Upper lobe of right lung (tissue), 1 donor: Measurements from ENCODE around the gene EPOP. TPM values are rescaled to one million over a fixed set of nuclear protein-coding genes. Genes with fewer than 3 reads are reported as not detected.
A peak's percentile ranks its signal among the peaks of the same experiment; 100 is the strongest.

Experiments used
- ATAC-seq: fragments of 200-7000 bp; cut with Tn5 transposase; one replicate; pipeline ENCODE4 v1.9.1; 2020; ENCODE audit warnings: mild to moderate bottlenecking, moderate library complexity
- DNase-seq: peaks from one replicate; pipeline ENCODE4 v3.0.0-alpha.2; 2020
- H3K27ac ChIP-seq: fragments of 200-600 bp; one replicate; pipeline ENCODE4 v1.8.0; 2022
- H3K27me3 ChIP-seq: fragments of 200-600 bp; one replicate; pipeline ENCODE4 v1.8.0; 2022; ENCODE audit warnings: mild to moderate bottlenecking
- H3K36me3 ChIP-seq: fragments of 200-600 bp; one replicate; pipeline ENCODE4 v1.8.0; 2022
- H3K4me1 ChIP-seq: fragments of 200-600 bp; one replicate; pipeline ENCODE4 v1.8.0; 2022
- H3K4me3 ChIP-seq: fragments of 200-600 bp; one replicate; pipeline ENCODE4 v1.8.0; 2022; ENCODE audit warnings: mild to moderate bottlenecking
- H3K9me3 ChIP-seq: fragments of 200-600 bp; one replicate; pipeline ENCODE4 v1.8.0; 2022
- intact Hi-C: fragments of 100-400 bp; cut with DNase I; formaldehyde crosslinking; loops from one replicate; pipeline ENCODE4 v1.11.0; 2022
- total RNA-seq: library from RNA; stranded (reverse); fragmentation: NEBNext Ultra II Directional; extraction: Animal tissue kit (Norgen Biotek cat#: 25700); gene quantifications from one replicate; pipeline ENCODE4 v1.2.1, GENCODE V29; 2021
- TF ChIP-seq, protein P1 (sequence below): fragments of 200-600 bp; IDR thresholded peaks from one replicate; pipeline ENCODE4 v1.8.0; 2022; ENCODE audit warnings: antibody characterized with exemption
- donor health status: DM: no; HTN: yes; CAD: no; lungs with severe emphysema.

Gene EPOP
- total RNA-seq, 1 donor from 2014 or later: 2.1 TPM

GRCh38 chr17:38673707-38674013, 1.1 kb downstream of the EPOP start:
- TF ChIP-seq, protein P1, sequence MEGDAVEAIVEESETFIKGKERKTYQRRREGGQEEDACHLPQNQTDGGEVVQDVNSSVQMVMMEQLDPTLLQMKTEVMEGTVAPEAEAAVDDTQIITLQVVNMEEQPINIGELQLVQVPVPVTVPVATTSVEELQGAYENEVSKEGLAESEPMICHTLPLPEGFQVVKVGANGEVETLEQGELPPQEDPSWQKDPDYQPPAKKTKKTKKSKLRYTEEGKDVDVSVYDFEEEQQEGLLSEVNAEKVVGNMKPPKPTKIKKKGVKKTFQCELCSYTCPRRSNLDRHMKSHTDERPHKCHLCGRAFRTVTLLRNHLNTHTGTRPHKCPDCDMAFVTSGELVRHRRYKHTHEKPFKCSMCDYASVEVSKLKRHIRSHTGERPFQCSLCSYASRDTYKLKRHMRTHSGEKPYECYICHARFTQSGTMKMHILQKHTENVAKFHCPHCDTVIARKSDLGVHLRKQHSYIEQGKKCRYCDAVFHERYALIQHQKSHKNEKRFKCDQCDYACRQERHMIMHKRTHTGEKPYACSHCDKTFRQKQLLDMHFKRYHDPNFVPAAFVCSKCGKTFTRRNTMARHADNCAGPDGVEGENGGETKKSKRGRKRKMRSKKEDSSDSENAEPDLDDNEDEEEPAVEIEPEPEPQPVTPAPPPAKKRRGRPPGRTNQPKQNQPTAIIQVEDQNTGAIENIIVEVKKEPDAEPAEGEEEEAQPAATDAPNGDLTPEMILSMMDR: no peak
- ATAC-seq (peak; percentile 5), DNase-seq (no peak)
- H3K27me3 ChIP-seq: peaks cover 46% of the 10 kb centered on the region
- H3K27ac ChIP-seq: no peak overlapping the region
- H3K36me3 ChIP-seq: no peaks in the 10 kb centered on the region
- no peaks in the 10 kb centered on the region for H3K9me3 ChIP-seq
- peaks cover 20% of the 10 kb centered on the region for H3K4me1 ChIP-seq
- H3K4me3 ChIP-seq: peak overlapping the region; percentile 66
- intact Hi-C loops: no loop called here

DNA sequence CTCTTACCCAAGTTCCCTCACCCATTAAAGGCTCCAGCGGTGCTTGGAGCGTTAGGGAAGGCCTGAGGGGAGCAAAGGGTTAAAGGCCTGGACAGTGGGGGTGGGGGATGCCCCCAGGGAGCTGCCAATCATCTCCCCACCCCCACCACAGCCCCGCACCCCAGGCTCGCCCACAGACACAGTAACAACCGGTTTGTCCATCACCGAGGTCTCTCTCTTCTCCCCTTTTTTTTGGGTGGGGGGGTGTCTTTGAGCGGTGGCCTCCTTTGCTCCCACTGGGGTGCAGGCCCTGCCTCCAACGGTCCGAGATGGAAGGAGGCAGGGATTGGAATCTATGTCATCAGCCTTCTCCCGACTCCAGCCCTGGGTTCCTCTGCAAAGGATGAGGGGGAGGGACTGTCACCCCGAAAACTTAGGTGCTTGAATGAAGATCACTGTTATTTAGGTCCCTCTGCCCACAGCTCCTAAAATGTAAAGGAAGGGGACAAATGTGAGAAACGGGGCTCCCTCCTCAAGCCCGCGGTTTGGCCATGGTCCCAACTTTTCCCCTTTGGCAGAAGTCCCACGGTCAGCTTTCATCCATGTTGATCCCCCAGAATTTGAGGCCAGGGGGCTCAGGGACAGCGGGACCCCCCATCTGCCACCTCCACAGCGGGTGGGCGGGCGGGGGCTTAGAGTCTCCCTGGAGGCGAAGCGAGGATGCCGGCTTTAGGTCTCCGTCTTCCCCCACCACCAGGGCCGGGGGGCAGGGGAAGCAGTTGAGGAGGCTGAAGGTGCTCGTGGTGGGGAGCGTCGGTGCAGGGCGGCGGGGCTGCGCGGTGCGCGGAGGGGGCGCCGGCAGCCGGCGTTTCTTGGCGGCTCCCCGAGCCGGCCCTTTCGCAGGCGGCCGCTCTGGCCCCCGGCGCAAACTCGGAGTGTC, 1.7 kb downstream of the EPOP start:
- Histone ChIP-seq H3K4me3 (peak overlapping the region; percentile 66), H3K27me3 (peaks cover 46% of the 10 kb centered on the region), H3K9me3 (no peaks in the 10 kb centered on the region), H3K4me1 (peaks cover 20% of the 10 kb centered on the region), H3K36me3 (no peaks in the 10 kb centered on the region), H3K27ac (no peak overlapping the region)
- DNase-seq (no peak), ATAC-seq (no peak)
- TF ChIP-seq, protein P1: no peak
- intact Hi-C loops: no loop called here

DNA sequence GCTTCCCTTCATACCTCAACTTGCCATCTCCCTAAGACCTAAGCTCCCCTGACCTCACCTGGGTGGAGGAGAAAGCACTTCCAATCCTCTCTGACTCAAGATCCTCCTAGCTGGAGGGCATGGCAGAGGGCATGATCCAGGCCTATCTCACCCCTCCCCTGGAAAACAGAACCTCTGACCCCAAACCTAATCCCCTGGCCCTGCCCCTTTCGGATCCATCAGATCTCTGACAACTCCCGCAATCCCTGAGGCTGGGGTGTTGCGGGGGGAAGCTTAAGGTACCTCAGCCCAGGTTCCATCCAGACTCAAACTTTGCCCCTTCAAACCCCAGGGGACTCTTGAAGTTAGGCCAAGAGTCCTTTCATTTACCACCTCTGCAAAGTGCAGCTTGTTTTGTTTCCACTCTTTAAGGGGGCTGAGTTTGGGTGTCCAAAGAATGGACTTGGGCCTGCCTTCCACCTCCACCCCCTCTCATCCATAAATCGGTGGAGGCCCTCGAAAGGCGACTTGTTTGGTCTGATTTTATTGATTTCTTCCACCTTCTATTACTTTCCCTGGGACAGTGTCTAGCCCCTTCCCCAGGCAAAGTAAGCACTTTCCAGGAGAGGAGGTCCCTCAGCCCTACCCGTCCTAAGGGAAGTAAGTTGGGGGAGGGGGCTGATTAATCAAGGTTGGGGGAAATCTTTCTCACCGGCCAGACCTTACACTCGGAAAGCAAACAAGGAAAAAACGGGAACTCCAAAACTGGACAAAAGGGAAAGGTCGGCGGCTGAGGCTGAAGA, 2.6 kb downstream of the EPOP start:
- no peaks in the 10 kb centered on the region for H3K36me3 ChIP-seq
- ATAC-seq (no peak), DNase-seq (no peak)
- no peak overlapping the region for H3K4me3 ChIP-seq
- no peaks in the 10 kb centered on the region for H3K9me3 ChIP-seq
- TF ChIP-seq, protein P1: no peak
- H3K27ac ChIP-seq: no peak overlapping the region
- peaks cover 46% of the 10 kb centered on the region for H3K27me3 ChIP-seq
- H3K4me1 ChIP-seq: peaks cover 20% of the 10 kb centered on the region
- intact Hi-C loops: no loop called here

DNA sequence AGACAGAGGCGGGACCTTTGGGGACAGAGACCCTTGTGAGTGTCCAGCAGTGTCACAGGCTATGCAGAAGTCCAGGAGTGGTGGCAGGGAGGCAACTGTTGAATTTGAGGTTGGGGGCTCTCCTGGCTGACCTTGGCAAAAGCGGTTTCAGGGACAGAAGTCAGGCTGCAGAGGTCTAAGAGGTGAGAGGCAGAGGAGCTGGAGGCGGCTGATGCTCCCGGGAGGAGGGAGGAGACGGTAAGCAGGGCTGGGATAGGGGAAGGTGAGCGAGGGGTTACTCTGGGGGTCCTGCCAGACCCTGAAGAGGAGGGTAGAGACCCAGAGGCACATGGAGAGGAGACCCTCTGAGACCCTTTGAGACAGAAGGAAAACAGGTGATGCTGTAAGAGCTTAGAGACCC, 5.2 kb downstream of the EPOP start:
- peaks cover 11% of the 10 kb centered on the region for H3K4me1 ChIP-seq
- ATAC-seq (no peak), DNase-seq (no peak)
- TF ChIP-seq, protein P1: no peak
- H3K9me3 ChIP-seq: no peaks in the 10 kb centered on the region
- no peak overlapping the region for H3K4me3 ChIP-seq
- intact Hi-C loops: loop anchor here (10.0 kb wide), 1 partner anchor 105 kb away; no protein-coding TSS in a partner anchor
- H3K36me3 ChIP-seq: no peaks in the 10 kb centered on the region
- no peak overlapping the region for H3K27ac ChIP-seq
- peaks cover 45% of the 10 kb centered on the region for H3K27me3 ChIP-seq

- no peak overlapping the region for H3K4me3 ChIP-seq
- TF ChIP-seq, protein P1: no peak
- ATAC-seq (no peak), DNase-seq (no peak)
- no peaks in the 10 kb centered on the region for H3K36me3 ChIP-seq
- no peaks in the 10 kb centered on the region for H3K9me3 ChIP-seq
- peaks cover 27% of the 10 kb centered on the region for H3K27me3 ChIP-seq
- no peak overlapping the region for H3K27ac ChIP-seq
- no peaks in the 10 kb centered on the region for H3K4me1 ChIP-seq
- intact Hi-C loops: loop anchor here (10.0 kb wide), 1 partner anchor 103 kb away; no protein-coding TSS in a partner anchor
These were observed 7.0 kb downstream of the EPOP start for GRCh38 chr17:38667787-38668122.
